Memory B cell (primary cell): ENCODE measurements around the gene CLIC3.

Experiments used
- ATAC-seq: fragments of 150-1000 bp; cut with Tn5 transposase; 2 replicates; pipeline ENCODE4 v1.10.0; 2021; ENCODE audit warnings: low read depth, mild to moderate bottlenecking, moderate library complexity
- DNase-seq, 2 donors: peaks; one replicate each; pipeline ENCODE4 v3.0.0; 2022; ENCODE audit warnings: low spot score in 2 of 2
- H3K27ac Mint-ChIP-seq: one replicate; pipeline ENCODE4 v1.8.0; 2022; ENCODE audit warnings: mild to moderate bottlenecking, moderate library complexity, mixed read lengths
- H3K27me3 Mint-ChIP-seq: one replicate; pipeline ENCODE4 v1.8.0; 2022; ENCODE audit warnings: mixed read lengths
- H3K36me3 Mint-ChIP-seq: one replicate; pipeline ENCODE4 v1.8.0; 2022; ENCODE audit warnings: mild to moderate bottlenecking, mixed read lengths
- H3K4me1 Mint-ChIP-seq: one replicate; pipeline ENCODE4 v1.8.0; 2022; ENCODE audit warnings: mixed read lengths
- H3K4me3 Mint-ChIP-seq: one replicate; pipeline ENCODE4 v1.8.0; 2022; ENCODE audit warnings: mild to moderate bottlenecking, moderate library complexity, mixed read lengths
- H3K9me3 Mint-ChIP-seq: one replicate; pipeline ENCODE4 v1.8.0; 2022; ENCODE audit warnings: mixed read lengths

Gene CLIC3, protein sequence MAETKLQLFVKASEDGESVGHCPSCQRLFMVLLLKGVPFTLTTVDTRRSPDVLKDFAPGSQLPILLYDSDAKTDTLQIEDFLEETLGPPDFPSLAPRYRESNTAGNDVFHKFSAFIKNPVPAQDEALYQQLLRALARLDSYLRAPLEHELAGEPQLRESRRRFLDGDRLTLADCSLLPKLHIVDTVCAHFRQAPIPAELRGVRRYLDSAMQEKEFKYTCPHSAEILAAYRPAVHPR

DNA sequence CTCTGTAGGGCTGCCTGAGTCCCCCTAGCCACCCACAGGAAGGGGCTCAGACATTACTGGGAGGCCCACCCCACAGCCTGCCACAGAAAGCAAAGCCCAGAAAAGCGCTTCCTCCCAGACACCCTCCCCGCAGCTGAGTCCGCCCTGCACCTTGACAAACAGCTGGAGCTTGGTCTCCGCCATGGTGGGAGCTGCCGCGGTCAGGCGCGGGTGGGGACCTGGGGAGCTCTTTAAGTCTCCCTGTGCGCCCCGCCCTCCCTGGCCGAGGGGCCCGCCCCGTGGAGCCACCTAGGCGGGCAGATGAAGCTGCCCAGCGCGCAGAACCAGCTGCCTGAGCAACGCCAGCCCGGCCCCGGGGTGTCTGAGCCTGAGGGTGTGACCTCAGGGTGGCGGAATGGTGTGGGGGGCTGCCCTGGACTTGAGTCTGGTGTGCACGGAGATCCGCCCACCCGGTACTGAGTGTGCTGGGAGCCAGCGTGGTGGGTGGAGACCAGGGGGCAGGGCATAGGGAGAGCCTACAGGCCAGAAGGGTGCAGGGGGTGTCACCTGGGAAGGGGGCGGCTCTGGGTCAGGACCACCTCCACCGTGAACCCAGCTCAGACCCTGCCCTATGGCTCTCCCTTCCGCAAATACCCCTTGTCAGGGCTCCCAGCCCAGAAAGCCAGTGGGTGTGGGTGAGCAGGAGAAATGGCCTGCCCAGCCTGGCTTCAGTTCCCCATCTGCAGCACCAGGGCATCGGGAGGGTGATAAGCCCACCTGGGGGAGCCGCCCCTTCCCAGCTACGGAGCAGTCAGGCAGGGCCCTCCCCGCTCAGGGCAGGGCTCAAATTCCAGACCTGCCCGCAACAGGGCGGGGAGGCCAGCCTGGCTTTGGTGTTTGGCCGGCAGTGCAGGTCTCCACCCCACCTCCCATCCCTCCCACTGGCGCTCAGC is at the start of gene CLIC3:
TSS of gene CLIC3 (minus strand) at position 208 of the 932 bp plus-strand sequence. CDS start at position 183, 25 bp downstream.
- Mint-ChIP-seq H3K36me3 (no peaks in the 10 kb centered on the region), H3K4me3 (peak within 1 kb of the TSS; percentile 54), H3K27me3 (peaks cover 2% of the 10 kb centered on the region), H3K4me1 (peaks cover 22% of the 10 kb centered on the region), H3K27ac (no peak within 1 kb of the TSS), H3K9me3 (no peaks in the 10 kb centered on the region)
- ATAC-seq (no peak), DNase-seq (peak in 1 of 2 donors; percentile 55)

DNA sequence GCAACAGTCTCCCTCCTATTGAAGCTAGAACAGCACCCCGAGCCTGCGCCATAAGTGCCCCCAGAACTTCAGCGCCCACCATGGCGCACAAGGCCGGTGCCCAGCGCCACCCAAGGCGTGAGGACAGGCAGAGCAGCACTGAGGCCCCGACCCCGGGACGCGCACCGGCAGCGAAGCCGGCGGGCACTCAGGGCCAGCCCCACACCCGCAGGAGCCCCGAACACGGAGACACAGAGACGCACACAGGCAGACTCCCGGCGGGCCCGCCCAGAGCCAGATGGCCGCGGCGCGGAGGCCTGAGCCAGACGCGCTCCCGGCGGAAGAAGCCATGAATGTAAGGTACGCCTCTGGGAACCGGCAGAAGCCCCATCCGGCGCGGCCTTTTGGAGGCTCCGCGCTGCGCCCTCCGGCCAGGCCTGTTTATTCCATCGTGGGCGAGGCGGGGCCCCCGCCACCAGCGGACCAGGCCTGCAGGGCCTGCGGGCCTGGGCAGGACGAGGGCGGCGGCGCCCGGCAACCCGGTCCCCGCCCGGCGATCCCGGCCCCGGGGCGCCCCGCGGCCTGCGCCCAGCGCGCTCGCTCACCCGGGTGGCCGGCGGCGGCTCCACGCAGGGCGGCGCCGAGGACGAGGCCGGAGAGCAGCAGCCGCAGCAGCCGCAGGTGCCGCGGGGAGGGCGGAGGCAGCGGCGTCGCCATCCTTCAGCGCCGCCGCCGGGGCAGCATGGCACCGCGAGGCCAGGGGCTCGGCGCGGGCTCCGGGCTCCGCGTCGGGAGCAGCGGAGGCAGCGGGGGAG is 49.1 kb upstream of the CLIC3 start:
- ATAC-seq (no peak), DNase-seq (no peak)
- Mint-ChIP-seq H3K36me3 (no peaks in the 10 kb centered on the region), H3K4me1 (peaks cover 7% of the 10 kb centered on the region), H3K9me3 (no peaks in the 10 kb centered on the region), H3K4me3 (peak overlapping the region; percentile 24), H3K27me3 (peaks cover 21% of the 10 kb centered on the region), H3K27ac (no peak overlapping the region)

DNA sequence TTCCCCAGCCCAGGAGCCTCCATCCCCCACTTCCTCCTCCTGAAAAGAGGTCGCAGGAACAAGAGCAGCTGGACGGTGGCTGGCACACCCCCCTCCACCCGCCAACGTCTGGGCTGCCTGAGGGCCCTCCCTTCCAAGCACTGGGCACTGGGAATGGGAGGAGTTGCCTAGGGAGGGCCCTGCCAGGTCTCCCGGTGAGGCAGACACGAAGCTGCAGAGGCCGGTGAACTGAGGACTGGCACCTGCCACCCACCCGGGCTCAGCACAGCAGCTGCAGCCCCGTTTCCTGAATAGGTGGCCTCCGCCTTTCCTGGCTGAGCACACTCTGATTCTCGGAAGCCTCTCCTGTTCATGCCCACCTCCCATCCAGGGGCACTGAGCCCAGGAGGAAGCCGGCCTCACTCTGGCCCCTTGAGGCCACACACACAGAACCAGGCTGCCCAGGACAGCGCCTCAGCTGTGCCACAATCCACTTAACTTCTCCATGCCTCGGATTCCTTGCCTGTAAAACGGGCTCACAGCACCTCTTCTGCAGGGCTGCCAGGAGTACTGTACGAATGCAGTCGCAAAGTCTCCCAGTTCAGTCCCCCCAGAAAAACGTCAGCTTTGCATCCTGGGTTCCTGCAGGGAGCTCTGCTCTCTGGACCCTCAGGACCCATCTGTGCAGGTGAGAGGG is 48.3 kb upstream of the CLIC3 start:
- peak overlapping the region; percentile 24 for H3K4me3 Mint-ChIP-seq
- H3K27me3 Mint-ChIP-seq = peaks cover 19% of the 10 kb centered on the region
- no peak for ATAC-seq

DNA sequence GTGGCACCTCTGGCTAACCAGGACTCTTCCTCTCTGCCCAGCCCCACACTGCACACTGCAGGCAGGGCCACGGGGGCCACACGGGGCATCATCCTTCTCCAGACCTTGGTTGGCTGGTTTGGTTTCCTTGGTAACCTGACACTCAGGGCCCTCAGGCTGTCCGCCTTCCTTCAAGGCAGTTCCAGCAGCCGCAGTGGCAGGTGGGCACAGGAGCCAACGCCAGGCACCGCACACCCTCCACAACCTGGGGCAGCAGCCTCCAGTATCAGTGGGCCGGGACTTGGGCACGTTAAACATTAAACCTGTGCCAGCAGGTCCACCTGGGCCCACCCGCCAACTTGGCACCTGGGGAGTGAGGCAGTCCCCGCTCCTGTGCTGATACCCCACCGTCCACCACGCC is 47.7 kb upstream of the CLIC3 start:
- H3K27ac Mint-ChIP-seq = no peak overlapping the region
- ATAC-seq = no peak
- DNase-seq = no peak
- no peaks in the 10 kb centered on the region for H3K36me3 Mint-ChIP-seq
- H3K4me1 Mint-ChIP-seq = peaks cover 3% of the 10 kb centered on the region
- no peak overlapping the region for H3K4me3 Mint-ChIP-seq
- H3K27me3 Mint-ChIP-seq = peaks cover 16% of the 10 kb centered on the region
- H3K9me3 Mint-ChIP-seq = no peaks in the 10 kb centered on the region

More for the DNA sequence above, 48.3 kb upstream of the CLIC3 start:
- Mint-ChIP-seq H3K4me1 (peaks cover 4% of the 10 kb centered on the region), H3K27ac (no peak overlapping the region), H3K9me3 (no peaks in the 10 kb centered on the region), H3K36me3 (no peaks in the 10 kb centered on the region)
- no peak for DNase-seq

DNA sequence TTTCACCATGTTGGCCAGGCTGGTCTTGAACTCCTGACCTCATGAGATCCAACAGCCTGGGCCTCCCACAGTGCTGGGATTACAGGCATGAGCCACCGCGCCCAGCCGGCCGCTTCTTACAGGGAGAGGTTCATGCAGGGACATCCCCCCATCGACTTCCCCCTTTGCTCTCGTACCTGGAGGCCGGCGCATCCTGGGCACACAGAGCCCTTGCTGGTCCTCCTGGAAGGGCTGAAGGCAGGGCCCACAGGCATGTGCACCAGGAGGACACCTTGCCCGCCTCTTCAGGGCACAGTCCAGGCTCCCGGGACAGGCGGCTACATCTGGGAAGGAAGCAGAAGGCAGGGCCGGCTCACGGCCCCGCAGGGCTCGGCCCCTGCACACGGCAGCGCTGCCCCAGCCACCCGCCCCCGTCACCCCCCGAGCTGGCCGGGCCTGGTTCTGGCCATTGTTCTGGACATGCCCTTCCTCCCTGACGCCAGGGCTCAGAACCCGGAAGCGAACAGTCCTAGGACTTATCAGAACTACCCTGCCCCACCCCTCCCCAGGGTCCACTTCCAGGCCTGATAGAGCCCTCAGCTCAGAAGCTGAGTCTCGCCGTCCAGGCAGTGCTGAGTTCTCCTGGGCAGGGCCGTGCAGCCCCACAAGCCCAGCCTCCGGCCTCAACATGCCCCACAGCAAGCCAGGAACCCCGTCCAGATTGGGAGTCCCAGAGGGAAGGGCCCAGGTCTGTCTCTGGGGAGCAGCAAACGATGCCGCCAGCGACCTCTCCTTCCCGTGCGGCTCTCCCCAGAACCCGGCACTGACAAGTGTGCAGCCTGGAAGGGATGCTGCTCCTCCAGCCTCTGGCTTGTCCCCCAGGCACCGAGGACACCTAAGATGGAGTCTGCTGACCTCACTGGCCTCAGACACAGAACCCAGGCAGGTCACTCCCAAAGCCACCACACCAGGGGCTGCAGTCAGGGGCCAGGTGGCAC is 46.7 kb upstream of the CLIC3 start:
- Mint-ChIP-seq H3K4me1 (peaks cover 3% of the 10 kb centered on the region), H3K27me3 (peaks cover 14% of the 10 kb centered on the region), H3K9me3 (no peaks in the 10 kb centered on the region), H3K4me3 (no peak overlapping the region), H3K27ac (no peak overlapping the region), H3K36me3 (no peaks in the 10 kb centered on the region)
- ATAC-seq = no peak
- no peak for DNase-seq

DNA sequence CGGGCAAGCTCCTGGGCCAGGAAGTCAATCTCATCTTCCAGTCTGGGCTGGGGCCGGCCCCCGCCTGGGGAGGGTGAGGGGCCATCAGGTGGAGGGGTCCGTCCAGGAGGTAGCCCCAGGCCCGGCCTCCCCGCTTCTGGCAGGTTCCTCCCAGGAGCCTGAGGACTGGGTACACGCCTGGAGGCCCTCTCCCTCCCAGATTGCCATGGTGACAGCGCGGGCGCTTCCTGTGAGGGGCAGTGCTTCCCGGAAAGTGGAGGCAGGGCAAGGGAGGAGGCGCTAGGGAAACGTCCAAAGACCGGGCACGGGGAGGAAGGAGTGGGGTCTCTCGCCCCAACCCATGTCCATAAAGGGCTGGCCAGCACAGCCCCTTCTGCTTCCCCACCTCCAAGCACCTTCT is 44.8 kb upstream of the CLIC3 start:
- Mint-ChIP-seq H3K27me3 (peaks cover 12% of the 10 kb centered on the region), H3K9me3 (no peaks in the 10 kb centered on the region), H3K27ac (no peak overlapping the region), H3K4me3 (no peak overlapping the region), H3K4me1 (no peaks in the 10 kb centered on the region), H3K36me3 (no peaks in the 10 kb centered on the region)
- DNase-seq (no peak), ATAC-seq (no peak)

DNA sequence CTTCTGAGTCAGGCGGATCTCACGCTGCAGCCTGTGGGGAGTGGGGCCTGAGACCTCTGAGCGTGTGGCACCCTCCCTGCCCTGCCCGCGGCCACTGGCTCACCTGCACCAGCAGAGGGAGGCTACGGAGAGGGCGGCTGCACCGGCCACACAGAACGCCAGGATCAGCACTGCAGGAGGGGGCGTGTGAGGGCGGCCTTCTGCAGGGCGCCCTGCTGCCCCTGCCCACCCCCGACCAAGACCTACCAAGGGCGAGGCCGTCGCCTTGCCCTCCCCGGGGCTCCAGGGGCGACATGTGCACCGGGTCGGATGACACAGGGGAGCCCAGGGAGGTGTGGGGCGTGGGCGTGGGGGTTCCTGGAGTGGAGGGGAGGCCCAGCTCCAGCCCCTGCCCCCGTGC is 44.2 kb upstream of the CLIC3 start:
- H3K9me3 Mint-ChIP-seq = no peaks in the 10 kb centered on the region
- H3K4me3 Mint-ChIP-seq = no peak overlapping the region
- DNase-seq (no peak), ATAC-seq (no peak)
- H3K36me3 Mint-ChIP-seq = no peaks in the 10 kb centered on the region
- H3K27me3 Mint-ChIP-seq = peaks cover 12% of the 10 kb centered on the region
- no peaks in the 10 kb centered on the region for H3K4me1 Mint-ChIP-seq
- no peak overlapping the region for H3K27ac Mint-ChIP-seq

DNA sequence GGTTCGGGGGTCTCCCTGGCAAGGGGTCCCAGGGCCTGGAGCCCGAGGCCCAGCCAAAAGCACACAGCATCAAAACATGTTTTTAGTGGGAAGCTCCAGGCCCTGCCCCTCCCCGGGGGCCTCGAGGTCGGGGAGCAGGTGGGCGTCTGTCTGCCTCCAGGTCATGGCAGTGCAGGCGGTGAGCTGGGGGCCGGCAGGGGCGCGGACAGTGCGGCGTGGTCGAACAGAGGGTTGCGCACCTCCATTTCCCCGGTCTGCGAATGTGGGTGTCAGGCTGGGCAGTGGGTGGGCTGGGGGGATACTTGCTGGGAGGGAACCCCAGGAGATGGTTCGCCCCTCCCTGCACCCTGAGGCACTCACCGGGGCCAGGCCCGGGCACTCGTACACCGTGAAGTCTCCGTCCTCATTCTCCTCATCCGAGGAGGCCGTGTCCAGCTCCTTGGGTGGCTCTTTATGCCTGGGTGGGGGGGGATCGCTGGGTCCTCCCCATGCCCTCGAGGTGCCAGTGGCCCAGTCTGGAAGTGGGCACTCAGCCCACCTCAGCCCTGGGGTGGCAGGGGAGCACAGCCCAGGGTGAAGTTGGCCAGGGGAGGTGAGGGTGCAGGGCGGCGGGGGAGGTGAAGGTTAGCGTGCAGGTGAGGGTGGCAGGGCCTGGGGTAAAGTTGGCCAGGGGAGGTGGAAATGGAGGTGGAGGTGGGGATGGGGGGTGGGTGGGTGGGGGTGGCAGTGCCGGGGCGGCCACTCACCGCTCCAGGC is 43.4 kb upstream of the CLIC3 start:
- H3K9me3 Mint-ChIP-seq = no peaks in the 10 kb centered on the region
- ATAC-seq = no peak
- no peak overlapping the region for H3K4me3 Mint-ChIP-seq
- H3K27ac Mint-ChIP-seq = no peak overlapping the region
- no peak for DNase-seq
- peaks cover 6% of the 10 kb centered on the region for H3K4me1 Mint-ChIP-seq
- H3K27me3 Mint-ChIP-seq = peaks cover 7% of the 10 kb centered on the region
- H3K36me3 Mint-ChIP-seq = no peaks in the 10 kb centered on the region

DNA sequence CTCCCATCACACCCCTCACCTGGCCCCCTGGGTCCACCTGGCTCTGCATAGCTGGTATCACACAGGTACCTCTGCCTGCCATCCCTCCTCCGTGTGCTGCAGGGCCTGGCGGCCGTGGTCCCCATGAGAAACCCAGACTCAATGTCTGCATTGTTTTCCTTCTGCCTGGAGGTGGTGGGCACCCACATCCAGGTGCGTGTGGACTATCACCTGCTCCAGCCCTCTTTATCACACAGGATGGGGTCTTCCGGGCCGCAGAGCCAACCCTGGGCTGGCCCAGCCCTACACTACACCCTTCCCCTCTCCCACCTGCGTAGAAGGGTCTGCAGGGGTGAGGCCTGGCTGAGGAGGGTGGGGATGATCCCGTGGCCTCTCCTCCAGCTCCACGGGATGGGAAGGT is 42.5 kb upstream of the CLIC3 start:
- Mint-ChIP-seq H3K36me3 (no peaks in the 10 kb centered on the region), H3K27me3 (peaks cover 5% of the 10 kb centered on the region), H3K4me3 (no peak overlapping the region), H3K9me3 (no peaks in the 10 kb centered on the region), H3K4me1 (peaks cover 11% of the 10 kb centered on the region), H3K27ac (no peak overlapping the region)
- ATAC-seq (no peak), DNase-seq (no peak)

DNA sequence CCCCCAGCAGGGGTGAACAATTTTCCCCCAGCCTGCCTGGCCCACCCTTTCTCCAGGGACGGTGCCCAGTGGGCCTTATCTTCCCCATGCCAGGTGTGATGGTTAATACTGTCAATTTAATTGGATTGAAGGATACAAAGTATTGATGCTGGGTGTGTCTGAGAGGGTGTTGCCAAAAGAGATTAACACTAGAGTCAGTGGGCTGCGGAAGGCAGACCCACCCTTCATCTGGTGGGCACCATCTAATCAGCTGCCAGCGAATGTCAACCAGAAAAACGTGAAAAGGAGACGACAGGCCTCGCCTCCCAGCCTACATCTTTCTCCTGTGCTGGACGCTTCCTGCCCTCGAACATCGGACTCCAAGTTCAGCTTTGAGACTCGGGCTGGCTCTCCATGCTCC is 41.1 kb upstream of the CLIC3 start:
- Mint-ChIP-seq H3K4me1 (peaks cover 17% of the 10 kb centered on the region), H3K9me3 (no peaks in the 10 kb centered on the region), H3K27me3 (peaks cover 3% of the 10 kb centered on the region), H3K27ac (no peak overlapping the region), H3K36me3 (no peaks in the 10 kb centered on the region), H3K4me3 (no peak overlapping the region)
- DNase-seq = no peak
- ATAC-seq = no peak

DNA sequence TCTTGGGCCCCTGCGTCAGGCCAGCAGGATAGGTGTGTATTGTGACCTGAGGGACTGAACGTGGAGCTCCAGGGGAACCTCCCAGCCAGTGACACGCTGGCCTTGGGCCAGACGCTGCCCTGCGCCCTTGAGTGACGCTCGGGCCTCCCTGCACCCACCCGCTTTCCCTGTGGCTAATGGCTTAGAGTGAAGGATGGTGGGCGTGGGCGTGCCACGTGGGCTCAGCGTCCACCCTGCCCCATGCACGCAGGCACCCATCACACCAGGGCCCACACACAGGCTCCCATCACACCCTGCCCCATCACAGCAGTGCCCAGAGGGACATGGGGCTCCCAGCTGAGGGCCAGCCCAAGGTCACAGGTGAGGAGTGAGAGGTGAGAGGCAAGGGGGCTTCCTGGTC is 40.7 kb upstream of the CLIC3 start:
- Mint-ChIP-seq H3K4me3 (no peak overlapping the region), H3K36me3 (no peaks in the 10 kb centered on the region), H3K27me3 (peaks cover 3% of the 10 kb centered on the region), H3K27ac (no peak overlapping the region), H3K4me1 (peaks cover 19% of the 10 kb centered on the region), H3K9me3 (no peaks in the 10 kb centered on the region)
- DNase-seq = no peak
- ATAC-seq = no peak

DNA sequence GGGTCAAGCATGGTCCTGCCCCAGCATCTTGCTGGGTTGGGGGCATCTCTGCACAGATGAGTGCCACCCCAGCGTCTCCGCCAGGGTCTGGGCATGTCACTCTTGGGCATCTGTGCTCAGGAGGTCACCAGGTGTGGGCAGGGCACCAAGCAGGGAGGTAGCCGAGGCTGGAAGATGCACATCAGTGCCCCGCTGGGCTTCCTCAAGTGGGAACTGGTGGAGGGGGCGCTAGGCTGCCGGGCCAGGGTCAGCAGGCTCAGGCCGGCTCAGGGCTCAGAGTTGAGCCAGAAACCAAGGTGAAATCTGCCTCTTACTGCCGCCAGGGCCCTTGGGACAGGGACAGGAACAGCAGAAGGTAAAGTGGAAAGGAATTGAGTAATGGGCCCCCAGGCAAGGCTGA is 39.6 kb upstream of the CLIC3 start:
- H3K27me3 Mint-ChIP-seq = peaks cover 3% of the 10 kb centered on the region
- DNase-seq (no peak), ATAC-seq (no peak)
- peaks cover 24% of the 10 kb centered on the region for H3K4me1 Mint-ChIP-seq
- no peaks in the 10 kb centered on the region for H3K36me3 Mint-ChIP-seq
- H3K27ac Mint-ChIP-seq = no peak overlapping the region
- H3K4me3 Mint-ChIP-seq = no peak overlapping the region
- no peaks in the 10 kb centered on the region for H3K9me3 Mint-ChIP-seq
